Peyer's patch (tissue), 4 donors: ENCODE data around the gene TTC1. TPM values are rescaled to one million over a fixed set of nuclear protein-coding genes. Genes with fewer than 3 reads are reported as not detected.

Source experiments
- DNase-seq, 3 donors: peaks; one replicate each; pipeline ENCODE4 v3.0.0-alpha.2; 2017 to 2019
- H3K27ac ChIP-seq, 4 donors: fragments of 200-600 bp; sonication (generic); one replicate each; pipeline ENCODE4 v1.5.1; 2016 to 2019
- H3K27me3 ChIP-seq, 2 donors: fragments of 200-600 bp; sonication (generic); one replicate each; pipeline ENCODE4 v1.5.1; 2019
- H3K36me3 ChIP-seq, 3 donors: fragments of 200-600 bp; sonication (generic); one replicate each; pipeline ENCODE4 v1.5.1; 2016 to 2019
- H3K4me1 ChIP-seq, 4 donors: fragments of 200-600 bp; sonication (generic); one replicate each; pipeline ENCODE4 v1.5.1; 2016 to 2019
- H3K4me3 ChIP-seq, 4 donors: fragments of 200-600 bp; sonication (generic); 1 replicate in 3 of 4; 2 replicates in 1 of 4; pipeline ENCODE4 v1.5.1; 2016 to 2019; ENCODE audit warnings: mild to moderate bottlenecking in 1 of 4
- H3K9me3 ChIP-seq, 4 donors: fragments of 200-600 bp; sonication (generic); one replicate each; pipeline ENCODE4 v1.5.1; 2016 to 2019; ENCODE audit warnings: mild to moderate bottlenecking in 1 of 4
- CTCF ChIP-seq, 6 experiments: fragments of 450-650 bp in 4 of 6; fragments of 200-600 bp in 2 of 6; sonication (generic) in 1 of 6; IDR thresholded peaks; one replicate each; pipeline ENCODE4 v1.5.1; 2017 to 2019; ENCODE audit warnings: antibody characterized with exemption in 6 of 6, mild to moderate bottlenecking in 3 of 6, moderate library complexity in 1 of 6
- POLR2A ChIP-seq, 2 donors: fragments of 450-650 bp; IDR thresholded peaks; one replicate each; pipeline ENCODE4 v1.5.1; 2017; ENCODE audit warnings: antibody characterized with exemption in 2 of 2, mild to moderate bottlenecking in 2 of 2, moderate library complexity in 2 of 2
- total RNA-seq, 4 donors: library from RNA; depleted of rRNA; stranded (reverse); fragments of >200 nt; gene quantifications; one replicate each; pipeline ENCODE4 v1.1.0, GENCODE V29; 2016

The TTC1 gene
- total RNA-seq, 4 donors from 2014 or later, result 11.6 to 85.0 (median 26.4) TPM

GRCh38 chr5:160036243-160036642 is 27.3 kb downstream of the TTC1 start:
- H3K4me3 ChIP-seq, result no peak overlapping the region
- H3K27me3 ChIP-seq, result no peaks in the 10 kb centered on the region
- peaks cover 0 to 51% (median 0%) of the 10 kb centered on the region in 3 donors for H3K36me3 ChIP-seq
- no peaks in the 10 kb centered on the region for H3K9me3 ChIP-seq
- H3K4me1 ChIP-seq, result no peaks in the 10 kb centered on the region
- no peak overlapping the region for H3K27ac ChIP-seq
- TF ChIP-seq CTCF (IDR thresholded peaks at IDR 0.05) (no peak), POLR2A (IDR thresholded peaks at IDR 0.05) (no peak)
- no peak for DNase-seq

- no peak overlapping the region for H3K27ac ChIP-seq
- no peak for DNase-seq
- TF ChIP-seq CTCF (IDR thresholded peaks at IDR 0.05) (no peak), POLR2A (IDR thresholded peaks at IDR 0.05) (no peak)
- H3K9me3 ChIP-seq, result no peaks in the 10 kb centered on the region
- no peaks in the 10 kb centered on the region for H3K4me1 ChIP-seq
- H3K27me3 ChIP-seq, result no peaks in the 10 kb centered on the region
- H3K36me3 ChIP-seq, result peaks cover 0 to 57% (median 0%) of the 10 kb centered on the region in 3 donors
- H3K4me3 ChIP-seq, result no peak overlapping the region
These were observed 27.9 kb downstream of the TTC1 start for GRCh38 chr5:160036884-160037283.

GRCh38 chr5:160039810-160040470 is 31.0 kb downstream of the TTC1 start:
- TF ChIP-seq POLR2A (IDR thresholded peaks at IDR 0.05) (no peak), CTCF (IDR thresholded peaks at IDR 0.05) (no peak)

GRCh38 chr5:160040471-160040835 is 31.5 kb downstream of the TTC1 start:
- no peak for TF ChIP-seq POLR2A (IDR thresholded peaks at IDR 0.05)
- TF ChIP-seq CTCF (IDR thresholded peaks at IDR 0.05), result no peak
- Histone ChIP-seq H3K36me3 (peaks cover 0 to 58% (median 0%) of the 10 kb centered on the region in 3 donors), H3K27ac (no peak overlapping the region), H3K4me1 (no peaks in the 10 kb centered on the region), H3K4me3 (no peak overlapping the region), H3K9me3 (no peaks in the 10 kb centered on the region), H3K27me3 (no peaks in the 10 kb centered on the region)
- no peak for DNase-seq

More at GRCh38 chr5:160039810-160040470, 31.0 kb downstream of the TTC1 start:
- Histone ChIP-seq H3K36me3 (peaks cover 0 to 63% (median 0%) of the 10 kb centered on the region in 3 donors), H3K27ac (no peak overlapping the region), H3K4me1 (no peaks in the 10 kb centered on the region), H3K4me3 (no peak overlapping the region), H3K9me3 (no peaks in the 10 kb centered on the region), H3K27me3 (no peaks in the 10 kb centered on the region)
- no peak for DNase-seq

- H3K4me3 ChIP-seq, result no peak overlapping the region
- H3K4me1 ChIP-seq, result no peaks in the 10 kb centered on the region
- no peak for DNase-seq
- H3K27ac ChIP-seq, result no peak overlapping the region
- H3K27me3 ChIP-seq, result no peaks in the 10 kb centered on the region
- TF ChIP-seq CTCF (IDR thresholded peaks at IDR 0.05), result no peak
- TF ChIP-seq POLR2A (IDR thresholded peaks at IDR 0.05), result no peak
- H3K9me3 ChIP-seq, result no peaks in the 10 kb centered on the region
- H3K36me3 ChIP-seq, result peaks cover 0 to 44% (median 0%) of the 10 kb centered on the region in 3 donors
These were observed 33.7 kb downstream of the TTC1 start for GRCh38 chr5:160042671-160043070.
